GM12891 (cell line): ENCODE results near the gene VSTM2L.

Experiments
- POLR2A ChIP-seq: IDR thresholded peaks from 2 replicates; pipeline ENCODE4 v1.6.1; 2011; ENCODE audit warnings: low read depth, low read length, control low read depth
- POLR2AphosphoS5 ChIP-seq: IDR thresholded peaks from 2 replicates; pipeline ENCODE4 v1.6.1; 2011; ENCODE audit warnings: low read depth, low read length, control low read depth
- TAF1 ChIP-seq: IDR thresholded peaks from 2 replicates; pipeline ENCODE4 v1.6.1; 2011; ENCODE audit warnings: low read depth, low read length, control low read depth

- no peak for TF ChIP-seq POLR2A
- no peak for TF ChIP-seq POLR2AphosphoS5
- no peak for TF ChIP-seq TAF1
Observed at GRCh38 chr20:37853823-37854375, 49.0 kb upstream of the VSTM2L start.
